Measurements from ENCODE around the gene TRA2B.

Gene TRA2B

GRCh38 chr3:185949515-185949914, 11.7 kb upstream of the TRA2B start:
- DNase-seq, result no peak

GRCh38 chr3:185948292-185948691, 10.5 kb upstream of the TRA2B start:
- DNase-seq, result no peak

GRCh38 chr3:185943760-185944106, 5.9 kb upstream of the TRA2B start:
- no peak for DNase-seq

GRCh38 chr3:185942907-185943759, 5.3 kb upstream of the TRA2B start:
- DNase-seq, result peak; percentile 89 to 90

- no peak for DNase-seq
Observed at GRCh38 chr3:185942396-185942795, 4.6 kb upstream of the TRA2B start.

GRCh38 chr3:185940951-185941350, 3.1 kb upstream of the TRA2B start:
- DNase-seq, result no peak

GRCh38 chr3:185939721-185940120, 1.9 kb upstream of the TRA2B start:
- DNase-seq, result no peak

GRCh38 chr3:185936814-185937688, 763 bp downstream of the TRA2B start:
- DNase-seq, result peak; percentile 89 to 91

- DNase-seq, result no peak
Observed at GRCh38 chr3:185936273-185936629, 1.6 kb downstream of the TRA2B start.

- no peak for DNase-seq
Observed at GRCh38 chr3:185935465-185936272, 2.1 kb downstream of the TRA2B start.

GRCh38 chr3:185934767-185935464, 2.9 kb downstream of the TRA2B start:
- DNase-seq, result no peak

GRCh38 chr3:185934174-185934557, 3.6 kb downstream of the TRA2B start:
- DNase-seq, result no peak

GRCh38 chr3:185933374-185934173, 4.2 kb downstream of the TRA2B start:
- no peak for DNase-seq

- DNase-seq, result no peak
Observed at GRCh38 chr3:185931777-185932612, 5.8 kb downstream of the TRA2B start.

GRCh38 chr3:185930393-185931107, 7.3 kb downstream of the TRA2B start:
- DNase-seq, result no peak

GRCh38 chr3:185929192-185930151, 8.3 kb downstream of the TRA2B start:
- DNase-seq, result no peak

GRCh38 chr3:185928496-185928895, 9.3 kb downstream of the TRA2B start:
- no peak for DNase-seq

- no peak for DNase-seq
Observed at GRCh38 chr3:185927501-185928200, 10.2 kb downstream of the TRA2B start.

Data from activated T-cell treated with anti-CD3 and anti-CD28 coated beads, Interleukin-2, amount 50 U/mL, for 48 hours (primary cell).